Neutrophil (primary cell): ENCODE measurements around the gene RFXAP.

Experiments used
- H3K27ac ChIP-seq: fragments of 200-600 bp; sonication (generic); 2 replicates; pipeline ENCODE4 v1.5.1; 2016; ENCODE audit warnings: mild to moderate bottlenecking, moderate library complexity
- H3K27me3 ChIP-seq: fragments of 200-600 bp; sonication (generic); 2 replicates; pipeline ENCODE4 v1.6.0; 2016; ENCODE audit warnings: mild to moderate bottlenecking
- H3K36me3 ChIP-seq: fragments of 200-600 bp; sonication (generic); 2 replicates; pipeline ENCODE4 v1.5.1; 2017
- H3K4me1 ChIP-seq, 2 experiments: fragments of 200-600 bp in 1 of 2; sonication (generic) in 1 of 2; 1 replicate in 1 of 2; 2 replicates in 1 of 2; pipeline versions ENCODE4 v1.5.1 to v1.6.1; 2013 to 2016; ENCODE audit warnings: low read depth in 1 of 2, low read length in 1 of 2, mild to moderate bottlenecking in 1 of 2, moderate library complexity in 1 of 2; ENCODE audit not compliant: control insufficient read depth in 1 of 2, insufficient read depth in 1 of 2
- H3K4me3 ChIP-seq, 2 experiments: fragments of 200-600 bp in 1 of 2; sonication (generic) in 1 of 2; 1 replicate in 1 of 2; 2 replicates in 1 of 2; pipeline ENCODE4 v1.5.1; 2013 to 2016; ENCODE audit warnings: low read depth in 1 of 2, low read length in 1 of 2, mild to moderate bottlenecking in 1 of 2, moderate library complexity in 1 of 2
- H3K9me3 ChIP-seq: fragments of 200-600 bp; sonication (generic); 2 replicates; pipeline ENCODE4 v1.5.1; 2016
- TF ChIP-seq, protein P1 (sequence below): fragments of 200-600 bp; sonication (generic); IDR thresholded peaks from 2 replicates; pipeline ENCODE4 v1.5.1; 2016; ENCODE audit warnings: antibody characterized with exemption

The RFXAP gene

DNA sequence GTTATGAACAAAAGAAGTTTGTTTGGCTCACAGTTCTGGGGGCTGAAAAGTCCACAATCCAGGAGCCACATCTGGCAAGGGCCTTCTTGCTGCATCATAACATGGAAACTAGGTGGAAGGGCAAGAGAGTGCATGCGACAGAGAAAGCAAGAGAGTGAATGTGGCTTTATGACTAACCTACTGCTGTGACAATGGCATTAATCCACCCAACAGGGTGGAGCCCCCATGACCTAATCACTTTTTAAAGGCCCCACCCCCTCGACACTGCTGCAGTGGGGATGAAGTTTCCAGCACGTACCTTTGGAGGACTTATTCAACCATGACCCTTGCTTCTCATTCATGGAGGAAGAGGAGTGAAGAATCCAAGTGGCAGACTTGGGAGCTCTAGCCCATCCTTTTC is 30.0 kb upstream of the RFXAP start:
- Histone ChIP-seq H3K4me1 (peaks cover 12 to 17% of the 10 kb centered on the region in 2 experiments), H3K9me3 (no peaks in the 10 kb centered on the region)
- TF ChIP-seq, protein P1, sequence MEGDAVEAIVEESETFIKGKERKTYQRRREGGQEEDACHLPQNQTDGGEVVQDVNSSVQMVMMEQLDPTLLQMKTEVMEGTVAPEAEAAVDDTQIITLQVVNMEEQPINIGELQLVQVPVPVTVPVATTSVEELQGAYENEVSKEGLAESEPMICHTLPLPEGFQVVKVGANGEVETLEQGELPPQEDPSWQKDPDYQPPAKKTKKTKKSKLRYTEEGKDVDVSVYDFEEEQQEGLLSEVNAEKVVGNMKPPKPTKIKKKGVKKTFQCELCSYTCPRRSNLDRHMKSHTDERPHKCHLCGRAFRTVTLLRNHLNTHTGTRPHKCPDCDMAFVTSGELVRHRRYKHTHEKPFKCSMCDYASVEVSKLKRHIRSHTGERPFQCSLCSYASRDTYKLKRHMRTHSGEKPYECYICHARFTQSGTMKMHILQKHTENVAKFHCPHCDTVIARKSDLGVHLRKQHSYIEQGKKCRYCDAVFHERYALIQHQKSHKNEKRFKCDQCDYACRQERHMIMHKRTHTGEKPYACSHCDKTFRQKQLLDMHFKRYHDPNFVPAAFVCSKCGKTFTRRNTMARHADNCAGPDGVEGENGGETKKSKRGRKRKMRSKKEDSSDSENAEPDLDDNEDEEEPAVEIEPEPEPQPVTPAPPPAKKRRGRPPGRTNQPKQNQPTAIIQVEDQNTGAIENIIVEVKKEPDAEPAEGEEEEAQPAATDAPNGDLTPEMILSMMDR: no peak

DNA sequence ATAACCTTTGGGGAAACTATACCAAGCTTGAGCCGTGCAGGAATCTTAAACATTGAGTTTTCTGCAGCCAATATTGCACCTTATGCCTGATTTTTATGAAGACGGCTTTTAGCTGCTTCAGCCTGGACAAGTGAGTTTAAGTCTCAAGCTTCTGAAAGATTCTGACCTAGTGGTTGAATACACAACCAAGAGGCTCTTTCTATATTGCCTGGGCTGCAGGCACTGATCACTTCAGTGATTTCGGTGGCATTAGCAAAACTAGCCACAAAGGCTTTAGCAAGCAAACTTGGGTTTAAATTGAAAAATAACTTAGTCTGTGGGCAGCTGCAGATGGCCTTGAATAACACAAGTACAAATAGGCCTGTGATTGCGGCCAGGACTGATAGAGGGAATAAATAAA is 29.3 kb upstream of the RFXAP start:
- Histone ChIP-seq H3K27me3 (peaks cover 3% of the 10 kb centered on the region), H3K27ac (no peak overlapping the region), H3K4me1 (peaks cover 12 to 17% of the 10 kb centered on the region in 2 experiments), H3K36me3 (no peaks in the 10 kb centered on the region), H3K9me3 (no peaks in the 10 kb centered on the region), H3K4me3 (no peak overlapping the region)
- TF ChIP-seq, protein P1: no peak

More for the DNA sequence above, 30.0 kb upstream of the RFXAP start:
- Histone ChIP-seq H3K27ac (no peak overlapping the region), H3K4me3 (no peak overlapping the region), H3K27me3 (peaks cover 3% of the 10 kb centered on the region), H3K36me3 (no peaks in the 10 kb centered on the region)

DNA sequence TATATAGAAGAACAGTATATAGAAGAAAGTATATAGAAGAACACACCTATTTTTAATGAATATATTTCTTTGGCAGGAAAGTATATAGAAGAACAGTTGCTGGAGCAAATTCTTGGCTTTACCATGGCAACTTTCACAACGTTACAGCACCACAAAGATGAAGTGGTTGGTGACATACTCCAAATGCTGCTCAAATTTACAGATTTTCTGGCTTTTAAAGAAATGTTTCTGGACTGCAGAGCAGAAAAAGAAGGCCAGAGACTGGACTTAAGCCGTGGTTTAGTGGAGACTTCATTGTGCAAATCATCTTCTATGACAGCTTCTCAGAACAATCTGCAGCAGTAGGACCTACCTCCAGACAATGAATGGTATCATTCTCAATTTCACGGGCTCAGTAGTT is 24.3 kb upstream of the RFXAP start:
- TF ChIP-seq, protein P1: no peak
- no peak overlapping the region for H3K27ac ChIP-seq
- peaks cover 3% of the 10 kb centered on the region for H3K27me3 ChIP-seq
- H3K9me3 ChIP-seq: no peaks in the 10 kb centered on the region
- no peaks in the 10 kb centered on the region for H3K4me1 ChIP-seq
- H3K36me3 ChIP-seq: no peaks in the 10 kb centered on the region
- no peak overlapping the region for H3K4me3 ChIP-seq

DNA sequence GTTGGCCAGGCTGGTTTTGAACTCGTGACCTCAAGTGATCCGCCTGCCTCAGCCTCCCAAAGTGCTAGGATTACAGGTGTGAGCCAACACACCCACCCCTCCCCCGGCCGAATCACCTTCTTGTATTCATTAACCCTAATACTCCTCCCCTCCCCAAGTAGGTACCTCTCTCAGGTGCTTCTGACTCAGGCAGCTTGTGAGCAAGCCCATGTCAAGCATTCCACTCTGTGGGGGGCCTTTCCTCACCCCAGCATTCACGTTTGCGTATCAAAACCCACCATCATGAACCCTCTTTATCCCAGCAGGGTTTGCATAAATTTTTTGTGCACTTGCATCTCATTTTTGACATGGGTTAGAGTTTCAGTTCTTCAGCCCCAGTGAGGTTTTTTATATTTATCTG is 23.6 kb upstream of the RFXAP start:
- Histone ChIP-seq H3K27ac (no peak overlapping the region), H3K9me3 (no peaks in the 10 kb centered on the region), H3K4me1 (no peaks in the 10 kb centered on the region), H3K4me3 (no peak overlapping the region), H3K27me3 (peaks cover 3% of the 10 kb centered on the region), H3K36me3 (no peaks in the 10 kb centered on the region)
- TF ChIP-seq, protein P1: no peak

DNA sequence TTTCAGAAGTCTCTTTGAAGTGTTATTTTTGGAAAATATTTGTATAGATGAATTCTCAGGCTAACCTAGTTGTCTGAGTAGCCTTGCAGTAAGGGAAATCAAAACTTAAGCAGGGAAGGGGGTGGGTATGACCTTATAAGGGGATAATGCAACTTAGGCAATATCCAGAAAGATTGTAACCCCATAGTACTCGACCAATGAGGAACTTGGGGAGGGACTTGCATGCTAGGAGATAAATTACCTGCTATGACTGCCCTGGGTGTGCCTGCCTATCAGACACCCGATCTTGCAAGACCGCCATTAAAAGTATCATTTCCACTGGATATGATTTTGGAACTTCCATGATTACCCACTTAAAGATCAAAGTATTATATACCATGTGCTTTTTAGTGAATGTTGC is 23.0 kb upstream of the RFXAP start:
- no peaks in the 10 kb centered on the region for H3K36me3 ChIP-seq
- peaks cover 3% of the 10 kb centered on the region for H3K27me3 ChIP-seq
- no peaks in the 10 kb centered on the region for H3K9me3 ChIP-seq
- H3K4me1 ChIP-seq: no peaks in the 10 kb centered on the region
- no peak overlapping the region for H3K27ac ChIP-seq
- TF ChIP-seq, protein P1: no peak
- H3K4me3 ChIP-seq: no peak overlapping the region

DNA sequence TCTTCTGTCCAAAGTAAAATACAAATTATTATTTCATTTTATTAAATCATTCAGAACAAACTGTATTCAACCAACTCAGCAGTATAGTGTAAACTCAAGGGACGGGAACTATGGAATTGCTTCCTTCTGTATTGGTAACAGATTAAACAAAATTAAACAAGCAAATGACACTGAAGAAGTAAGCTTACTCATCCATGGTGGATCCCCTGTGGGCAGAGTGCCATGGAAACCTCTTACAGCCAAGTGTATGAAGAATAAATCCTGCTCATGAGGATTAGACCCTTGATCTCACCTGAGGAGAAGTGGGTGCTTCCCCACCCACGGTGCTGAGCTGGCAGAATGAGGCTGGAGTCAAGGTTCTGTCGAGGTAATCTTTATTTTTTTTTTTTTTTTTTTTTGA is 18.0 kb upstream of the RFXAP start:
- H3K4me1 ChIP-seq: no peaks in the 10 kb centered on the region
- no peaks in the 10 kb centered on the region for H3K36me3 ChIP-seq
- no peak overlapping the region for H3K27ac ChIP-seq
- no peaks in the 10 kb centered on the region for H3K9me3 ChIP-seq
- TF ChIP-seq, protein P1: no peak
- H3K4me3 ChIP-seq: no peak overlapping the region
- no peaks in the 10 kb centered on the region for H3K27me3 ChIP-seq
